Breast epithelium (tissue), 4 donors: ENCODE results near the gene IRF2. TPM values are rescaled to one million over a fixed set of nuclear protein-coding genes. Genes with fewer than 3 reads are reported as not detected.

Experiments
- DNase-seq, 2 donors: peaks; one replicate each; pipeline ENCODE4 v3.0.0-alpha.2; 2019; ENCODE audit warnings: low spot score in 2 of 2
- H3K27ac ChIP-seq, 2 donors: fragments of 200-600 bp; sonication (generic) in 1 of 2; one replicate each; pipeline ENCODE4 v1.5.1; 2016 to 2019; ENCODE audit warnings: mild to moderate bottlenecking in 1 of 2
- H3K27me3 ChIP-seq, 2 donors: fragments of 200-600 bp; sonication (generic) in 1 of 2; one replicate each; pipeline versions ENCODE4 v1.5.1 to v1.6.0; 2017 to 2019; ENCODE audit warnings: control low read depth in 1 of 2, mild to moderate bottlenecking in 1 of 2
- H3K36me3 ChIP-seq: fragments of 200-600 bp; one replicate; pipeline ENCODE4 v1.5.1; 2019
- H3K4me1 ChIP-seq, 2 donors: fragments of 200-600 bp; sonication (generic); one replicate each; pipeline ENCODE4 v1.5.1; 2016 to 2019; ENCODE audit warnings: control low read depth in 1 of 2
- H3K4me3 ChIP-seq, 3 donors: fragments of 200-600 bp; sonication (generic); 1 replicate in 2 of 3; 2 replicates in 1 of 3; pipeline ENCODE4 v1.5.1; 2016 to 2019; ENCODE audit warnings: mild to moderate bottlenecking in 3 of 3, moderate library complexity in 2 of 3
- H3K9me3 ChIP-seq, 2 donors: fragments of 200-600 bp; sonication (generic) in 1 of 2; one replicate each; pipeline ENCODE4 v1.5.1; 2016 to 2019; ENCODE audit warnings: control low read depth in 1 of 2
- CTCF ChIP-seq, 3 donors: fragments of 450-650 bp; IDR thresholded peaks; one replicate each; pipeline ENCODE4 v1.5.1; 2016 to 2017; ENCODE audit warnings: antibody characterized with exemption in 3 of 3, mild to moderate bottlenecking in 3 of 3, moderate library complexity in 3 of 3
- POLR2A ChIP-seq: fragments of 450-650 bp; IDR thresholded peaks from one replicate; pipeline ENCODE4 v1.6.1; 2016; ENCODE audit warnings: antibody characterized with exemption, mild to moderate bottlenecking, moderate library complexity
- POLR2AphosphoS5 ChIP-seq, 3 donors: sonication (generic); formaldehyde crosslinking; IDR thresholded peaks; one replicate each; pipeline ENCODE4 v1.6.1; 2017; ENCODE audit warnings: antibody characterized with exemption in 3 of 3
- intact Hi-C: fragments of 100-400 bp; cut with DNase I; formaldehyde crosslinking; loops from one replicate; pipeline ENCODE4 v1.15.1; 2023; ENCODE audit warnings: low total_unique reads
- total RNA-seq, 3 donors: library from RNA; depleted of rRNA; stranded (reverse); fragments of >200 nt; gene quantifications; one replicate each; pipeline ENCODE4 v1.1.0, GENCODE V29; 2016

Gene IRF2
- total RNA-seq, 3 donors from 2014 or later = 27.4 to 57.8 (median 36.4) TPM

- no peaks in the 10 kb centered on the region for H3K36me3 ChIP-seq
- no peaks in the 10 kb centered on the region for H3K4me1 ChIP-seq
- no peak for TF ChIP-seq CTCF (IDR thresholded peaks at IDR 0.05)
- no peak for TF ChIP-seq POLR2AphosphoS5 (IDR thresholded peaks at IDR 0.05)
- no peak for TF ChIP-seq POLR2A
- intact Hi-C loops = no loop called here
- no peak overlapping the region for H3K27ac ChIP-seq
- H3K9me3 ChIP-seq = no peaks in the 10 kb centered on the region
- no peaks in the 10 kb centered on the region for H3K27me3 ChIP-seq
- DNase-seq = no peak
- H3K4me3 ChIP-seq = no peak overlapping the region
These were observed 121.5 kb downstream of the IRF2 start for GRCh38 chr4:184352891-184353290.

- Histone ChIP-seq H3K27ac (no peak overlapping the region), H3K9me3 (no peaks in the 10 kb centered on the region), H3K4me3 (no peak overlapping the region), H3K36me3 (no peaks in the 10 kb centered on the region), H3K27me3 (no peaks in the 10 kb centered on the region), H3K4me1 (no peaks in the 10 kb centered on the region)
- DNase-seq = no peak
- TF ChIP-seq POLR2AphosphoS5 (IDR thresholded peaks at IDR 0.05) = no peak
- no peak for TF ChIP-seq POLR2A
- TF ChIP-seq CTCF (IDR thresholded peaks at IDR 0.05) = no peak
- intact Hi-C loops = no loop called here
These were observed 122.5 kb downstream of the IRF2 start for GRCh38 chr4:184351560-184352451.

GRCh38 chr4:184350964-184351363, 123.4 kb downstream of the IRF2 start:
- intact Hi-C loops = no loop called here
- DNase-seq = no peak
- Histone ChIP-seq H3K36me3 (no peaks in the 10 kb centered on the region), H3K4me3 (no peak overlapping the region), H3K4me1 (no peaks in the 10 kb centered on the region), H3K27ac (no peak overlapping the region), H3K9me3 (no peaks in the 10 kb centered on the region), H3K27me3 (no peaks in the 10 kb centered on the region)
- TF ChIP-seq POLR2A = no peak
- no peak for TF ChIP-seq POLR2AphosphoS5 (IDR thresholded peaks at IDR 0.05)
- no peak for TF ChIP-seq CTCF (IDR thresholded peaks at IDR 0.05)

GRCh38 chr4:184350213-184350817, 124.0 kb downstream of the IRF2 start:
- Histone ChIP-seq H3K9me3 (no peaks in the 10 kb centered on the region), H3K36me3 (no peaks in the 10 kb centered on the region), H3K27me3 (no peaks in the 10 kb centered on the region), H3K4me1 (no peaks in the 10 kb centered on the region), H3K4me3 (no peak overlapping the region), H3K27ac (no peak overlapping the region)
- intact Hi-C loops = no loop called here
- TF ChIP-seq CTCF (IDR thresholded peaks at IDR 0.05) (no peak), POLR2A (no peak), POLR2AphosphoS5 (IDR thresholded peaks at IDR 0.05) (no peak)
- no peak for DNase-seq
